ENCODE data around the gene GPR42.

DNA sequence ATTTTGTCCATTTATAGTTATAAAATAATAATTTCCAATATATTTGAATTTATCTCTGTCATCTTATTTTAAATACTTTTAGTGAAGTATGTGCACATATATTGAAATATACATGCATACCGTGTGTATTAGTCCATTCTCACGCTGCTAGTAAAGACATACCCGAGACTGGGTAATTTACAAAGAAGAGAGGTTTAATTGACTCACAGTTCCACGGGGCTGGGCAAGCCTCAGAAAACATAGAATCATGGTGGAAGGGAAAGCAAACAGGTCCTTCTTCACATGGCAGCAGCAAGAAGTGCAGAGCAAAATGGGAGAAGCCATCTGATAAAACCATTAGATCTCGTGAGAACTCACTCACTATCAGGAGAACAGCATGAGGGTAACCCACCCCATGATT, 39.6 kb downstream of the GPR42 start:
- TF ChIP-seq, protein P1, sequence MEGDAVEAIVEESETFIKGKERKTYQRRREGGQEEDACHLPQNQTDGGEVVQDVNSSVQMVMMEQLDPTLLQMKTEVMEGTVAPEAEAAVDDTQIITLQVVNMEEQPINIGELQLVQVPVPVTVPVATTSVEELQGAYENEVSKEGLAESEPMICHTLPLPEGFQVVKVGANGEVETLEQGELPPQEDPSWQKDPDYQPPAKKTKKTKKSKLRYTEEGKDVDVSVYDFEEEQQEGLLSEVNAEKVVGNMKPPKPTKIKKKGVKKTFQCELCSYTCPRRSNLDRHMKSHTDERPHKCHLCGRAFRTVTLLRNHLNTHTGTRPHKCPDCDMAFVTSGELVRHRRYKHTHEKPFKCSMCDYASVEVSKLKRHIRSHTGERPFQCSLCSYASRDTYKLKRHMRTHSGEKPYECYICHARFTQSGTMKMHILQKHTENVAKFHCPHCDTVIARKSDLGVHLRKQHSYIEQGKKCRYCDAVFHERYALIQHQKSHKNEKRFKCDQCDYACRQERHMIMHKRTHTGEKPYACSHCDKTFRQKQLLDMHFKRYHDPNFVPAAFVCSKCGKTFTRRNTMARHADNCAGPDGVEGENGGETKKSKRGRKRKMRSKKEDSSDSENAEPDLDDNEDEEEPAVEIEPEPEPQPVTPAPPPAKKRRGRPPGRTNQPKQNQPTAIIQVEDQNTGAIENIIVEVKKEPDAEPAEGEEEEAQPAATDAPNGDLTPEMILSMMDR (IDR thresholded peaks at IDR 0.05), result no peak
- TF ChIP-seq ZFX (IDR thresholded peaks at IDR 0.05; ENCODE audit: borderline replicate concordance), result no peak
